ENCODE data around the gene KLHL29.

KLHL29 gene

GRCh38 chr2:23583467-23583866 lies 198.5 kb downstream of the KLHL29 start:
- no peak for DNase-seq

GRCh38 chr2:23584054-23584745 lies 199.2 kb downstream of the KLHL29 start:
- no peak for DNase-seq

GRCh38 chr2:23585273-23586170 lies 200.5 kb downstream of the KLHL29 start:
- no peak for DNase-seq

- DNase-seq, result no peak
These were observed 201.8 kb downstream of the KLHL29 start for GRCh38 chr2:23586741-23587306.

- DNase-seq, result no peak
These were observed 202.4 kb downstream of the KLHL29 start for GRCh38 chr2:23587341-23587880.

GRCh38 chr2:23588106-23588505 lies 203.1 kb downstream of the KLHL29 start:
- no peak for DNase-seq

- no peak for DNase-seq
These were observed 203.7 kb downstream of the KLHL29 start for GRCh38 chr2:23588508-23589201.

GRCh38 chr2:23589220-23589647 lies 204.3 kb downstream of the KLHL29 start:
- no peak for DNase-seq

GRCh38 chr2:23589739-23590138 lies 204.8 kb downstream of the KLHL29 start:
- no peak for DNase-seq

GRCh38 chr2:23590241-23590869 lies 205.4 kb downstream of the KLHL29 start:
- no peak for DNase-seq

GRCh38 chr2:23591111-23591510 lies 206.1 kb downstream of the KLHL29 start:
- DNase-seq, result no peak

GRCh38 chr2:23592061-23592685 lies 207.2 kb downstream of the KLHL29 start:
- no peak for DNase-seq

- no peak for DNase-seq
These were observed 208.1 kb downstream of the KLHL29 start for GRCh38 chr2:23592898-23593751.

GRCh38 chr2:23593752-23594459 lies 208.9 kb downstream of the KLHL29 start:
- DNase-seq, result no peak

- no peak for DNase-seq
These were observed 209.5 kb downstream of the KLHL29 start for GRCh38 chr2:23594460-23594825.

GRCh38 chr2:23595021-23595420 lies 210.0 kb downstream of the KLHL29 start:
- DNase-seq, result no peak

GRCh38 chr2:23595601-23596251 lies 210.7 kb downstream of the KLHL29 start:
- DNase-seq, result no peak

GRCh38 chr2:23596316-23596885 lies 211.4 kb downstream of the KLHL29 start:
- DNase-seq, result no peak

GRCh38 chr2:23597687-23598086 lies 212.7 kb downstream of the KLHL29 start:
- no peak for DNase-seq
